Neuron (in vitro differentiated cells): Measurements from ENCODE around the gene MAPT.
"Not testable (repeated sequence)": the region's sequence is repeated elsewhere in the genome, so short reads cannot be mapped to it uniquely, and the experiment has no call there.

Experiments
- H2AFZ ChIP-seq: one replicate; pipeline ENCODE4 v1.6.1; 2013; ENCODE audit warnings: low read depth, mild to moderate bottlenecking, inconsistent platforms, low read length, moderate library complexity
- H3K27me3 ChIP-seq: one replicate; pipeline ENCODE4 v1.6.1; 2013; ENCODE audit warnings: low read length; ENCODE audit not compliant: insufficient read depth
- H3K36me3 ChIP-seq: one replicate; pipeline ENCODE4 v1.6.1; 2013; ENCODE audit warnings: low read length; ENCODE audit not compliant: insufficient read depth
- H3K4me1 ChIP-seq: one replicate; pipeline ENCODE4 v1.6.1; 2013; ENCODE audit warnings: low read length; ENCODE audit not compliant: insufficient read depth
- H3K4me3 ChIP-seq: 2 replicates; pipeline ENCODE4 v1.5.1; 2013; ENCODE audit warnings: mild to moderate bottlenecking, low read length, moderate library complexity
- H3K9me3 ChIP-seq: one replicate; pipeline ENCODE4 v1.6.1; 2013; ENCODE audit warnings: low read length

MAPT gene

GRCh38 chr17:45946841-45947256 is 52.5 kb downstream of the MAPT start:
- no peaks in the 10 kb centered on the region for H3K9me3 ChIP-seq
- no peaks in the 10 kb centered on the region for H3K4me1 ChIP-seq
- H3K27me3 ChIP-seq = peaks cover 28% of the 10 kb centered on the region
- H3K4me3 ChIP-seq = no peak overlapping the region
- H3K36me3 ChIP-seq = no peaks in the 10 kb centered on the region
- H2AFZ ChIP-seq = no peak overlapping the region

GRCh38 chr17:45948498-45948880 is 54.1 kb downstream of the MAPT start:
- Histone ChIP-seq H3K36me3 (no peaks in the 10 kb centered on the region), H2AFZ (no peak overlapping the region), H3K27me3 (peaks cover 22% of the 10 kb centered on the region), H3K4me3 (no peak overlapping the region), H3K4me1 (no peaks in the 10 kb centered on the region), H3K9me3 (no peaks in the 10 kb centered on the region)

GRCh38 chr17:45948881-45949624 is 54.7 kb downstream of the MAPT start:
- Histone ChIP-seq H3K9me3 (no peaks in the 10 kb centered on the region), H3K36me3 (no peaks in the 10 kb centered on the region), H3K4me3 (no peak overlapping the region), H3K27me3 (peaks cover 17% of the 10 kb centered on the region), H3K4me1 (no peaks in the 10 kb centered on the region), H2AFZ (no peak overlapping the region)

- peaks cover 17% of the 10 kb centered on the region for H3K27me3 ChIP-seq
- H3K9me3 ChIP-seq = no peaks in the 10 kb centered on the region
- H2AFZ ChIP-seq = no peak overlapping the region
These were observed 55.5 kb downstream of the MAPT start for GRCh38 chr17:45949755-45950320.

GRCh38 chr17:45950888-45951287 is 56.5 kb downstream of the MAPT start:
- H3K4me3 ChIP-seq = no peak overlapping the region
- no peaks in the 10 kb centered on the region for H3K9me3 ChIP-seq
- peaks cover 17% of the 10 kb centered on the region for H3K27me3 ChIP-seq
- H3K36me3 ChIP-seq = no peaks in the 10 kb centered on the region
- no peak overlapping the region for H2AFZ ChIP-seq
- H3K4me1 ChIP-seq = no peaks in the 10 kb centered on the region

More at GRCh38 chr17:45949755-45950320, 55.5 kb downstream of the MAPT start:
- no peak overlapping the region for H3K4me3 ChIP-seq
- no peaks in the 10 kb centered on the region for H3K4me1 ChIP-seq
- no peaks in the 10 kb centered on the region for H3K36me3 ChIP-seq

- peaks cover 17% of the 10 kb centered on the region for H3K27me3 ChIP-seq
- H2AFZ ChIP-seq = no peak overlapping the region
- no peaks in the 10 kb centered on the region for H3K4me1 ChIP-seq
- H3K36me3 ChIP-seq = no peaks in the 10 kb centered on the region
- no peaks in the 10 kb centered on the region for H3K9me3 ChIP-seq
- no peak overlapping the region for H3K4me3 ChIP-seq
These were observed 57.0 kb downstream of the MAPT start for GRCh38 chr17:45951403-45951802.

- Histone ChIP-seq H3K9me3 (no peaks in the 10 kb centered on the region), H2AFZ (no peak overlapping the region), H3K36me3 (no peaks in the 10 kb centered on the region), H3K4me3 (no peak overlapping the region), H3K4me1 (no peaks in the 10 kb centered on the region), H3K27me3 (peaks cover 17% of the 10 kb centered on the region)
These were observed 57.6 kb downstream of the MAPT start for GRCh38 chr17:45951941-45952340.

- peaks cover 17% of the 10 kb centered on the region for H3K27me3 ChIP-seq
- H3K4me1 ChIP-seq = no peaks in the 10 kb centered on the region
- H3K4me3 ChIP-seq = no peak overlapping the region
- H3K9me3 ChIP-seq = no peaks in the 10 kb centered on the region
- no peak overlapping the region for H2AFZ ChIP-seq
- no peaks in the 10 kb centered on the region for H3K36me3 ChIP-seq
These were observed 58.5 kb downstream of the MAPT start for GRCh38 chr17:45952814-45953320.

- Histone ChIP-seq H3K9me3 (no peaks in the 10 kb centered on the region), H3K4me3 (no peak overlapping the region), H3K4me1 (no peaks in the 10 kb centered on the region), H3K27me3 (peaks cover 16% of the 10 kb centered on the region), H3K36me3 (no peaks in the 10 kb centered on the region), H2AFZ (no peak overlapping the region)
These were observed 59.2 kb downstream of the MAPT start for GRCh38 chr17:45953561-45953960.

- H3K4me3 ChIP-seq = no peak overlapping the region
- H3K36me3 ChIP-seq = no peaks in the 10 kb centered on the region
These were observed 60.6 kb downstream of the MAPT start for GRCh38 chr17:45954914-45955313.

GRCh38 chr17:45955326-45955725 is 61.0 kb downstream of the MAPT start:
- Histone ChIP-seq H3K4me1 (no peaks in the 10 kb centered on the region), H3K4me3 (no peak overlapping the region), H3K9me3 (no peaks in the 10 kb centered on the region), H3K36me3 (no peaks in the 10 kb centered on the region), H2AFZ (no peak overlapping the region), H3K27me3 (peaks cover under 1% of the 10 kb centered on the region)

More at GRCh38 chr17:45954914-45955313, 60.6 kb downstream of the MAPT start:
- no peaks in the 10 kb centered on the region for H3K9me3 ChIP-seq
- H3K27me3 ChIP-seq = peaks cover 4% of the 10 kb centered on the region
- no peak overlapping the region for H2AFZ ChIP-seq
- H3K4me1 ChIP-seq = no peaks in the 10 kb centered on the region

GRCh38 chr17:45956090-45956489 is 61.7 kb downstream of the MAPT start:
- H2AFZ ChIP-seq = no peak overlapping the region
- no peaks in the 10 kb centered on the region for H3K27me3 ChIP-seq
- H3K36me3 ChIP-seq = no peaks in the 10 kb centered on the region
- no peak overlapping the region for H3K4me3 ChIP-seq
- H3K4me1 ChIP-seq = no peaks in the 10 kb centered on the region
- H3K9me3 ChIP-seq = no peaks in the 10 kb centered on the region

GRCh38 chr17:45956746-45957145 is 62.4 kb downstream of the MAPT start:
- not testable (repeated sequence) for H2AFZ ChIP-seq, H3K9me3 ChIP-seq, H3K36me3 ChIP-seq, H3K4me1 ChIP-seq, H3K27me3 ChIP-seq, H3K4me3 ChIP-seq
